HG03571 (cell line): ENCODE results near the gene CMC2.

Source experiments
- ATAC-seq: cut with Tn5 transposase; IDR thresholded peaks from one replicate; pipeline ENCODE4 v1.9.1; 2021; ENCODE audit not compliant: unreplicated experiment

The CMC2 gene

DNA sequence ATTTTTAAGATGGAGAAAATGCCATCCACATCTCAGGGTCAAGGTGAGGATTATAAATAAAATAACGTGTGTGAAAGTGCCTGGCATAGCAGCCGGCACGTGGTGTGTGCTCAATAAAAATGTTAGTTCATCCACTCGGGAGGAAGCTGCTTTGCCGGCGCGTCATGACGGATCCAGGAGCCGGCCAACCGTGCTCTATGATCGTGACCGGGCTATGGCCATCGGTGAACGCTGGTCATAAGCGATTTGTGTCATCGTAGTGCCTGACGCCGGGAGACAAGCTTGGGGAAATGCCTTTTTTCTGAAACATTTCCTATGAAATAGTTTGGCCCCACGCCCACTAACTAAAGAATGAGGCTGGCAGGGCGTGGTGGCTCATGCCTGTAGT, 74.0 kb downstream of the CMC2 start:
- no peak for ATAC-seq

- ATAC-seq = no peak
Measured at GRCh38 chr16:80931801-80932707, 74.6 kb downstream of the CMC2 start.

DNA sequence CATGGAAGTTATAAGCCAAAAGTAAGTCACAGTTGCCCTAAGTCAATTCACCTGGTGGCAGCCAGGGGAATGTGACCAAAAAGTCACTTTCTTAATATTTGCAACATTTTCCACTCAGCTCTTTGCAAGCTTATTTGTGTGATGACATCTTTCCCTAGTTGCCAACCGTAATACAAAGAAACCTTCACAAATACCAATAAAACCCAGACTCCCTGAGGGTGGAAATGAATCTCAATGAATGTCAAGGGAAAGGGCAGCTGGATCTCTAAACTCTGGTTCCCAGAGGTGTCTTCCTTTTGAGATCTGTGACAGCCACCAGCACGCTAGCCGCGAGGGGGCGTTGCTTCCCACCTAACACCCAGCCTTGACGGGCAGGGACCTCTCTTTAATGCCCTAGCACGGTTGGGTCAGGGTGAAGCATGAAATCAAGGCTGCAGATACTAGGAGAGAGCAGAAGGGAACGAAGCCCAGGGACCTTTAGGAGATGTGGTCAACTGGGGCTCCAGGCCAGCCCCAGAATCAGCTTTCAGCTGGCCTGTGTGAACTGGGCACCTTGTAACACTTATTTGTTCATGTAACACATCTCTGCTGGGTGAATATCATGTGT, 82.2 kb downstream of the CMC2 start:
- ATAC-seq = no peak

GRCh38 chr16:80923356-80923755, 83.3 kb downstream of the CMC2 start:
- ATAC-seq = no peak
